ELF-1 (cell line): ENCODE data around the gene SLC22A23.

Experiments used
- DNase-seq: peaks from one replicate; pipeline ENCODE4 v3.0.0-alpha.2; 2016; ENCODE audit warnings: low read depth, low spot score

SLC22A23 gene

GRCh38 chr6:3446184-3446583 is 10.7 kb downstream of the SLC22A23 start:
- DNase-seq = no peak

- no peak for DNase-seq
Measured at GRCh38 chr6:3444276-3445088, 12.4 kb downstream of the SLC22A23 start.

- no peak for DNase-seq
Measured at GRCh38 chr6:3443221-3443515, 13.7 kb downstream of the SLC22A23 start.

- DNase-seq = no peak
Measured at GRCh38 chr6:3442431-3443220, 14.2 kb downstream of the SLC22A23 start.

GRCh38 chr6:3440911-3441310 is 15.9 kb downstream of the SLC22A23 start:
- no peak for DNase-seq

- DNase-seq = peak; percentile 74
Measured at GRCh38 chr6:3439961-3440360, 16.9 kb downstream of the SLC22A23 start.

GRCh38 chr6:3438190-3439167 is 18.4 kb downstream of the SLC22A23 start:
- DNase-seq = peak; percentile 55

GRCh38 chr6:3433005-3433404 is 23.8 kb downstream of the SLC22A23 start:
- no peak for DNase-seq

GRCh38 chr6:3432416-3432815 is 24.4 kb downstream of the SLC22A23 start:
- no peak for DNase-seq

GRCh38 chr6:3431994-3432393 is 24.9 kb downstream of the SLC22A23 start:
- no peak for DNase-seq

- DNase-seq = no peak
Measured at GRCh38 chr6:3429211-3429610, 27.6 kb downstream of the SLC22A23 start.

- no peak for DNase-seq
Measured at GRCh38 chr6:3428700-3429099, 28.1 kb downstream of the SLC22A23 start.

GRCh38 chr6:3428247-3428646 is 28.6 kb downstream of the SLC22A23 start:
- DNase-seq = no peak

GRCh38 chr6:3427687-3428085 is 29.2 kb downstream of the SLC22A23 start:
- DNase-seq = no peak

- DNase-seq = no peak
Measured at GRCh38 chr6:3426927-3427686, 29.7 kb downstream of the SLC22A23 start.

GRCh38 chr6:3426091-3426926 is 30.5 kb downstream of the SLC22A23 start:
- DNase-seq = no peak

GRCh38 chr6:3425574-3425973 is 31.3 kb downstream of the SLC22A23 start:
- no peak for DNase-seq

GRCh38 chr6:3424185-3424927 is 32.5 kb downstream of the SLC22A23 start:
- DNase-seq = no peak

- peak; percentile 82 for DNase-seq
Measured at GRCh38 chr6:3423439-3424184, 33.2 kb downstream of the SLC22A23 start.
